HG03196 (cell line): ENCODE results near the gene PHACTR1.

Experiments
- ATAC-seq: cut with Tn5 transposase; IDR thresholded peaks from one replicate; pipeline ENCODE4 v1.9.1; 2021; ENCODE audit not compliant: unreplicated experiment

The PHACTR1 gene

DNA sequence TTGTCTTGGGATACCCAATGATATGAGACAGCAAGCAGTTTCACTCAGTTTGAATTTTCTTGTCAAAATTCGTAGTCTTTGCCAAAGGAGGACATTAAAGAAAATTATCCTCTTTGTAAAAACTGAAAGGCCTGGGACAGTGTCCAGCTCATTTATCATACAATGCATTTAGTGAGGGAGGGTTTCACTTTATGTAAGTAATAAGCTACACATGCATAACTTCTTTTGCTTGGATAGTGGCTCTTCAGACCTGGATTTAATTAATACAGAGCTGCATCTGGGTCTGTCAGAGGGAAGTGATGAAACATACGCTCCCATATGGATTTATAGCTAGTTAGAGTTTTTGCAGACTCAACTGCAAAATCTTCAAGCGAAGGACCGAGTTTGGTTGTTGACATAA lies 175.6 kb downstream of the PHACTR1 start:
- ATAC-seq: no peak

DNA sequence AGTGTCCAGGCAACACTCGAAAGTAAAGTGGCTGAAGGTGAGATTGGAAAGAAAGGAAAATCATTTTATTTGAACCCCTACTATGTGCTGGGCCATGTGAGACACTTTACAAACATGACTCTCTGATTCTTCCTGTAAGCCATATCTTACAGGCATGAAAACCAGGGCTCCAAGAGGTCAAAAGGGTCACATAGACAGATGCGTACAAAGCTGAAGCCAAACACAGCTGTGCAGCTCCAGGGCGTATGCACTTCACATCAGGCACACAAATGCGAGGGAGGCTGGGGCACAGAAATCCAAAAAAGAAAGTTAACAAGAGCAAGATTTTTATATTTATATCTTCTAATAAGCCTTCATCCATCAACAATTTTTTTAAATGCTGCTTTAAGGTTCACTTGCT lies 176.5 kb downstream of the PHACTR1 start:
- no peak for ATAC-seq

DNA sequence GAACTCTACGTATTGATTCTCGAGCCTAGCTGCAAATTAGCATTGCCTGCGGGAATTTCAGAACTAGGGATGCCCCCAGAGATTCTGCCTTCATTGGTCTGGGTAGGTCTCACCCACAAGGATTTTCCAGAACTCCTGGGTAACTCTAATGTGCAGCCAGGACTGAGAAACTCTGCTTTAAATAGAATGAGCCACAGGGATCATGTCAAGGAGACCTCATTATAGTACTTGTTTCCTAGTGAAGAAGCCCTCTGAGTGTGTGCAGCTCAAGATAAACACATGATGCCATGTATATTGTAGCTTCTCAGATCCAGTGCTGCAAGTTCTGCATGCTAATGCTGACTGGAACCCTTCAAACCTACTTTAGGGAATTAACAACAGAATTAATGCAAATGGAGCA lies 179.2 kb downstream of the PHACTR1 start:
- ATAC-seq: no peak

DNA sequence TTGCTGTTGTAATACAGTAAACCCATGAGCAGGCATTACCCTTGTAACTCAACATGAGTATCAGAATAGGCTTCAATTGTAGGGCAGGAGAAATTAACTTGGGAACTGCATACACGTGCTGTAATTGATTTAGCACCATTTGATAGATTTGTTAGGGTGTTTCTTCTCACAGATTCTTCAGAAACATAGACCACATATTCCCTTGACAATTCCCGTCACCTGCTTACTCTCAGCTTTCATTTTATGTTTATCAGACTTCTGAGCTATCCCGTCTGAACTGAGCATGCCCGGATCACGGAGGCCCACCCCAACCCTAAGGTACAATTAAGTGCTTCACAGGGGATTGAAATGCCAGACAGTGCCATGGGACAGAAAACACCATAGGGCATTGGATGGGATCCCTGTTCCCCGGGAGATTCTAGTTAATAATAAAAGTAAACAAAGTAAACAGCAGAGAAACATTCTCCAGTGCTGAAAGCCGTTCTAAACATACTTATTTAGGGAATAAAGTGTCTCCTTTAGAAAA lies 179.7 kb downstream of the PHACTR1 start:
- ATAC-seq: no peak

DNA sequence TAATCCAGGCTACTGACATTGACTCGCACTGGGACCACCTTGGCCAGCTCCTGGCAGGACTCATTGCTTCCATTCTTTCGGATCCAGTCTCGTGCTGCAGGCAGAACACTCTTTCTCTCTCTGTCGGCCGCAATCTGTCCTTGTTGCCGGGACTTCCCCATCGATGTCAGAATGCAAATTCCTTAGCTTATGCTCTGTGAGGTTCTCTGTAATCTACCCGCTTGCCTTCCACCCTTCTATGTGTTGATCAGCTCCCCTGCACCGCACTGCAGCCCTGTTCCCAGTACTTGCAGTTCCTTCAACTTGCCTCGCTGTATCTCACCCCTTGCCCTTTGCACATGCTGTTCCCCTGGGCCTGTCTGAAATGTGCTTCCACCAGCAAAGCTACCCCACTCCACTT lies 182.0 kb downstream of the PHACTR1 start:
- ATAC-seq: no peak

DNA sequence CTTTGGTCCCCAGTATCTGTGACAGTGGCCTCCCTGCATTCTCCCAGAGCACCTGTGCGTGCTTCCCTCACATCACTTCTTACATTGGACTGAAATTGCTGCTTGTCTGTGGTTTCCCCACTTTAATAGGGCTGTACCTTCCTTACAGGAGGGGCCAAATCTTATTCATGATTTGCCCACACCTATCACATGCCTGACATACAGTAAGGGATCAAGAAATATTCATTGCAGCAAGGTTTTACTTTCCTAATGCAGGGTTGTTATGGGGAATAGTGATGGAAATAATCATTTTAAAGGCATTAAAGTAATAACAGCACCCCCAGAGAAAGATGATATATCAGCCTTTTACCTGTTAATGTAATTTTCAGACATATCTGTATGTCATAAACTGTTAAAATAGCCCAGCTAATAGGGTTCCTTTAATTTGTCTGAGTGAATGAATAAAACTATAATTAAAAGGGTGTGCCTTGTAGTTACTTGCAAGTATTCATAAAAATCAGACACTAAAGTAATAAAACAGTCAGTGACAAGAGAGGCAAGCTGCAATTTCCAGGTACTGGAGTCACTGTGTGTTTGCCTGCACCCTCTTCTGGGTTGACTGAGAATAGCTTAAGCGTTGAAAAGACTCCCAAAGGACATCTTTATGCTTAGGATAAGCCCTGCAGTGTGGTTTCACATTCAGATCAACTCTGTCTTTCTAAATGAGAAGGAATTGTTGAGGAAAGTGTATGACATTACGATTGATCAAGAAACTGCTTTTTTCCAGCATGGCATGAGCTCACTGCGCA lies 182.7 kb downstream of the PHACTR1 start:
- no peak for ATAC-seq

DNA sequence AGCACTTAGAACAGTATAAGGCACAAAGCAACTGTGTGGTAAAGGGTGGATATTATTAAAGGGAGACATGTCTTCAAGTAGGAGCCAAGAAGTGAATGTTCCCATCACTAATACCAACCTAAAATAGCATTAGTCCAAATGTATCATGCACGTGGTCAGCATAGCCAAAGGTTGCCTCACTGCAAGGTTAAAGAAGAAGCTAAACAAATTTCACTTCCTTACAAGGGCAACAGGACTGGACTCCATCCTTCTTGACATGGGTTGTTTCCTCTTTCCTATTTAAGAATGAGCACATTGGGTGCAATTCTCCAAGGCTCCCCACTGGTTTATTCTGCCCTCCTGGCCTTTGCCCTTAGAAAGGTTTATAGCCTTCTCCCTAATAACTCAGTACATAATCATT lies 186.7 kb downstream of the PHACTR1 start:
- ATAC-seq: no peak

DNA sequence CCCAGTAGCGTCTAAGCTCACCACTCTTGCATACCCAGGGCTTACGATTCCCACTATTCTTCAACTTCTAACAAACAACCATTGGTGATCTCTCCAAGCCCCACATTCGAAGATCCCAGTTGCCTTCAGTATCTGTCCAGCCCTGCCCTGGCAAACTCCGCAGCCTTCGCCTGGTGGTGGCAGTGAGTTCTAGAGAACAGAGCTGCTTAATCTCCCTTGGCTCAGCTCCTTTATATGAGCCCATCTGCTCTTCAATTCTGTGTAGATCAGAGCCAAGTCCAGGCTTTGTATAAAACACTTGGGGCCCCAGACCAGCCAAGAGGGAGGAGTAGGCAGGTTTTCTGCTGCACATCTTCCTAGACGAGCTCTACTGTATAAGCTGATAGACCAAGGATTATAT lies 193.3 kb downstream of the PHACTR1 start:
- no peak for ATAC-seq

DNA sequence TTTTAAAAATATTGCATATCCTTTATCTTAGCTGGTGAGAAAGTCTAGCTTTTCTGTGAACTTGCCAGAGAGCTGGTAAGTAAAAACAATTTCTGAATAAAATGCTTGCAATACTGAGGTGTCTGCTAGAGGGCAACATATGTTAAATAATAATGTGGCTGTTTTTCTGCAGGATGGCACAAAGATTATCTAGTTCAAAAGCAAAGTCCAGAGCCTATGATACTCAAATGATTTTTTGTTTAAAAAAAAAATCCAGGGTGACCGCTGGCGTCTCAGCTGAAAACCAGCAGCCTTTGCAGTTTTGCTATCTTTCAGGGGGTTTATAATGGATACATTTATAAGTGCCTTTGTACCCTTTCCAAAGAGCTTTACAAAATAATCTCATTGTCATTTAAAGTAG lies 194.9 kb downstream of the PHACTR1 start:
- no peak for ATAC-seq

DNA sequence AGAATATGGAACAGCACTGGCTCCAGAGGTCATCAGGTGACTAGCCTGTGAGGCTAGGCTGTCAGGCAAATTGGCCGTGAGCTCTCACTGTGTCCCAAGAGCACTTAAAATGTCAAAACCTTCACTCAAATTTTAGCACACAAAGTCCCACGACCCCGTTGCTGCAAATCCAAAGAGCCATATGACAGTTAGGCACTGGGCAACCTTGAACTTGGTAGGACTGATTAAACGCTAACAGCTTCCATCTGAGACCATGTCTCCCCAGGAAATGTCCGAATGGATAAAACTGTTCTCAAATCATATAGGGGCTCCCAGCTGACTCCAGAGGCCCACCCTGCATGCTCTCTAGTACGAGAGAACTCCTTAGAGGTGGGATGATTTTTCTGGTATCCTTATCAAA lies 196.6 kb downstream of the PHACTR1 start:
- no peak for ATAC-seq

DNA sequence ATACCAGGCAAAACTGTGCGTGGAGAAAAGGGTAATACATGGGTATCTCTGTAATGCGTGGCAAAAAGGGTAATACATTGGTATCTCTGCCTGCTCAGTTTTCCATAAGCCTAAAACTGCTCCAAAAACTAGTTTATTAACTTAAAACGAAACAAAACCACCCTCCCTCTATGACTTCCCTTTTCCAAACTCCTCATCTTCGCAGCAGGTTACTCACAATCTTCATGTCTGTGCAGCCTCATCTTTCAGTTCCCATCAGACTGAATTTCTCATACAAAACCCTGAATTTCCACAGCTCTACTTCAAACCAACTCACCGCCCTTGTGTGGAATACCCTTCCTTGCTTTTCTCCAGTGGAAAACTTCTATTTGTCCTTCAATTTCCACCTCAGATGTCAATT lies 199.4 kb downstream of the PHACTR1 start:
- ATAC-seq: no peak

DNA sequence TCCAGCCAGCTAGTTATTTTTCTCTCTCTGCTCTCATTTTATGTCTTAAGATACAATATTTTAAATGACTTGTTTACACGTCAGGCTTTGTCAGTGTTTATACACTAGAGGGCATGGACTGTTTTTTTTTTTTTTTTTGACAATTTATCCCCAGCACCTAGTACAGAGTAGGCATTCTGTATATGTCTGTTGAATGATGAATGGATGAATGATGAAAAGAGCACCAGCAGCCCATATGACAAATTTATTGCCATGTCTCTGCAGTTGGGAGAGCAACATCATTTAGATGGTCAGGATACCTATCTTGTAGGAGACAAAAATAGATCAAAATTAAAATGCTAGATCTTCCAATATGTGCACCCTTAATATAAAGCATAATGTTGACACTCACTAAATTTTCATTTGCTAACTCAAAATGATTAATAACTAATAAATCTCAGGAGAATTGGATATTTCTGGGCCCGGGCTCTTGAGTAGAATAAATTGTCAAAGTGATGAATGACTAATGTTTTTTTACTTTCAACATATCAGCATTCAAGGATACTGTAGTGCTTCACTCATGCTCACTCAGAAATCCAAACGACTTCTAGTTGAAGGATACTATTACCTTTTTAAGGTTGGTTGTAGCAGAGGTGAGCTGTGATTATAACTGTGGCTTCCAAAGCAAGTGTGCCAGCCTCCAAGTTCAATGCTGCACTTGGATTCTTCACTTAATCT lies 200.0 kb downstream of the PHACTR1 start:
- ATAC-seq: no peak

DNA sequence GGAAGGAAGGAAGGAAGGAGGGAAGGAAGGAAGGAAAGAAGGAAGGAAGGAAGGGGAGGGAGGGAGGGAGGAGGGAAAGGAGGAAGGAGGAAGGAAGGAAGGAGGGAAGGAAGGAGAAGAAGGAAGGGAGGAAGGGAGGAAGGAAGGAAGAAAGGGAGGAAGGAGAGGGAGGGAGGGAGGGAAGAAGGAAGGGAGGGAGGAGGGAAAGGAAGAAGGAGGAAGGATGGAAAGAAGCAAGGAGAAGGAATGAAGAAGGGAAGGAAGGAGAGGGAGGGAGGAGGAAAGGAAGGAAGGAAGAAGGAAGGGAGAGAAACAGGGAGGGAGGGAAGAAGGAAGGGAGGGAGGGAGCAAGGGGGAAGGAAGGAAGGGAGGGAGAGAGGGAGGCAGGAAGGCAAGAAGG lies 204.9 kb downstream of the PHACTR1 start:
- no peak for ATAC-seq

DNA sequence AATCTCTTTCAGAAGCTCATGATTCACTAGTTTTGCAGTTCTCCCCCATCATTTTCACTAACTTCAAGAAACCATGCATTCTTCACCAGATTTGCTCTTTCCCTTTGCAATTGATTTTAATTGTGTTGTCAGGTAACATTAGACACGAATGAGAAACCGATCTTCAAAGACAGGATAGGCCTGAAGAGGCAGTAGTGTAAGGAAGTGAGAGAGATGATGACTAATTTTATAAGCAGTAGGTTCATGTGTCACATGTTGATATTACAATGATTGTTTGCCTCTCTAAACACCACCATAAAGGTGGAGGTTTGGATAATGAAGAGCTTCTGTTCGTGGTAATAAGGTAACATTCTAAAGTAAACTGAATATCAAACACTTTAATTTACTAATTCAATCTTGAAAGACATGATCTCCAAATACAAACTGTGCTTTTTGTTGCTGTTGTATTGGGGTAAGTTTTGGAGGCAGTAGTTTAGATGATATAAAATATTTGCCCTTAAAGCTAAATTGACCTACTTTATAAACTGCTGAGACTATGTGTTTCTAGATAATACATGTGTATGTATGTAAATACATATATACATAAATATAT lies 207.2 kb downstream of the PHACTR1 start:
- ATAC-seq: no peak

DNA sequence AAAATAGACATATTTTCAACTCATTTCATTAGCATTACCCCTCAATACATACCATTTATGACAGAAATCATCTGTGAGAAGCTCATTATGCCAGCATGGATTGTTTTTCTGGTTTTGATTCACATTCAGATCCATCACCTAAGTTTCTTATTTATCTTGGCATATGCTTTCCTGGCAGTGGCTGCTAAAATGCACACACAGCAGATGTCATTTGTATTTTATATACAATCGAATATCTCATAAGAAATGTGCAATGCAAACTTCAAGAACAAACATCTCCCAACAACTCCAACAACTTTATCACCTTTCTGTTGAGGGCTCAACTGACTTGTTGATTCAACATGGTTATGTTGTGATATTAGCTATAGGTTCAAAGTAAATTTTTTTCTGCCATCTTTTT lies 208.3 kb downstream of the PHACTR1 start:
- ATAC-seq: no peak

DNA sequence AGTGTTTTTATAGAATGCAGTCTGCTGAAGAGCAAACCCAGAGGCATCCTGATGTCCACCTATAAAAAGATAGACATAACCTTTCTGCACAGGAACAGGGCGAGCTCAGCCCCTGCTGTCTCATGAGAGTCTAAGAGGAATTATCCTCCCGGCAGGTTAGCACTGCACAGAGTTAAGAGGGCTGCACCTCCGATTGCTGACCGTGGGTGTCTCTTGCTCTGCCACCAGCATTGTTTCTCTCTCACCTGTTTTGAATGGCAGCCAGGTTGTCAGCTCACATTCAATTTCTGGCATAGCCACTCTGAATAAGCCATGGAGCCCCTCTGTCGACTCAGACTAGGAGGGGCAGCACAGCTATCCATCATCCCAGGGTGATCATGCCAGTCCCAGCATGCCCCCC lies 211.2 kb downstream of the PHACTR1 start:
- ATAC-seq: no peak

DNA sequence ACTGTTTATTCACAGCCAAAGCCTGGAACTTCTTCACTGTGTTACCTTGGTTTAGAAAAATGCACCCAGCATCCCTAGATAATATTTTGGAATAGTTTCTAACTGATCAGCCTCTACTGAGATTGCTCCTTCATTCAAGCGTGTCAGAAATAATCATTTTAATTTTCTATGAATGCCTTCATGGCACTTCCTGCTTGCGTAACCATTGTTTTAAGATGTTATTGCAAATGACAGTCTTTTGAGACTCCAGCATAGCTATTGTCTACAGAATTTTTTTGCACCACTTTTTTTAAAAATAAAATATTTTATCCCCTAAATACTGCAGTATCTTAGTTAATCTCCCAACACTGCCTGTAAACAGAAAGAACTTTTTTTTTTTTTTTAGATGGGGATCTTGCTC lies 213.1 kb downstream of the PHACTR1 start:
- no peak for ATAC-seq

DNA sequence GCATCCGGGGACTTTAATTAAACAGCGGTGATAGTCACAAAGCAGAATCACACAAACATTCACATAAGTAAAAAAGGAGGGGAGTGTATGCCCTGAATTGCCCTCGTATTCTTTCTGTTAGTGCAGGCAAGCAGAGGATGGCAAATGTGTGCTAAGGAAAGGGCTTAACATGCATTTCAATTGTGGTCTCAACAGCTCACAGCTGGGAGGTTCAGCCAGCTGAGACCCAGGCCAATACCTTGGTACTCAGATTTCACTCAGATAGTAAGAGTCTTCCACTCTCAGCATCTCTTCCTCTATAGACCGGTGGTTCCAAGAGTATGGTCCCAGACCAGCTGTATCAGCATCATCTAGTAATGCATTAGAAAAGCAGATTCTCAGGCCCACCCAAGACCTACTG lies 215.1 kb downstream of the PHACTR1 start:
- ATAC-seq: no peak

DNA sequence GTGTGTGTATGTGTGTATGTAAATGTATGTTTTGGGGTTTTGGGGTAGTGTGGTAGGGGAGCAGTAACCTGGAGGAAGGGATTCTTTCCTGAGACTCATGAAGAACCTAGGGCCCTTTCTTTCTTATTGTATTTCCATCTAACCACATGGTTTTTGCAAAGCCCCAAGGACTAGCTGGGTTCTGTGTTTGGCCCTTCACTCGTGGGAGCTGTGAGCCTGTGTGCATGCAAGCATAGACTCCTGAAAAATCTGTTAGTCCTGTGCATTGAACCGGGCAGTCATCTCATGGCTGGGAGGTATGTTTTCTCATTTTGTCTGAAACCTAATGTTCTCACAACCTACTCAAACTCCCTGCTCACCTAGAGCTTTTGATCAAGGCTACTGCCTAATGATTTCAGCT lies 219.1 kb downstream of the PHACTR1 start:
- no peak for ATAC-seq

DNA sequence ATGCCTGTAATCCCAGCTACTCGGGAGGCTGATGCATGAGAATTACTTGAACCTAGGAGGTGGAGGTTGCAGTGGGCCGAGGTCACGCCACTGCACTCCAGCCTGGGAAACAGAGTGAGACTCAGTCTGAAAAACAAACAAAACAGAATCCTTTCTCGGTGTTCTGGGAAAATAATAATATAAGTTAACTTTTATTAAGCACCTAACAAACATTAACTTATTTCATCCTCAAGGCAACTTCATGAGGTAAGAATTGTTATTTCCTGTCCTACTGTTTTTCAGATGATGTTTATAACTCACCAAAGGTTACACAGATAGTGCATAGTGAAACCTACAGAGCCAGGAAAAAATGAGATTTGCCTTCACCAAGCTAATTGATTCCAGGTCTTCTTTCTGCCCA lies 221.4 kb downstream of the PHACTR1 start:
- ATAC-seq: no peak

DNA sequence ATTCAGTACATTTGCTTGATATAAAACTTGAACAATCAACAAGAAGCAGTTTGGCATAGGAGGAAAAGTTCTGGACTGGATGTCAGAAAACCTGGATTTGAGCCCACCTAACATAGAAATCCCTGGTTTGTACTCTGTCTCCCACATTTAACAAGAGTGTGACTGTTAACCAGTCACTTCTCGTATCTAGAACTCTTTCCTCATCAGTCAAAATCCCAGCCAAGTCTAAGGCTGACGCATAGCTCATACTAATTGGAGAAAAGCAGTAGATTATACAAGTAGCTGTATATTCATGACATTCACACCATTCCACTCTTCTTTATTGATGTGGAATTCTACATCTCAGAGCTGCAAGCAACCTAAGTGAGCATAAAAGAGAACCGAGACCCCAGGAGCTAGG lies 222.7 kb downstream of the PHACTR1 start:
- ATAC-seq: no peak

DNA sequence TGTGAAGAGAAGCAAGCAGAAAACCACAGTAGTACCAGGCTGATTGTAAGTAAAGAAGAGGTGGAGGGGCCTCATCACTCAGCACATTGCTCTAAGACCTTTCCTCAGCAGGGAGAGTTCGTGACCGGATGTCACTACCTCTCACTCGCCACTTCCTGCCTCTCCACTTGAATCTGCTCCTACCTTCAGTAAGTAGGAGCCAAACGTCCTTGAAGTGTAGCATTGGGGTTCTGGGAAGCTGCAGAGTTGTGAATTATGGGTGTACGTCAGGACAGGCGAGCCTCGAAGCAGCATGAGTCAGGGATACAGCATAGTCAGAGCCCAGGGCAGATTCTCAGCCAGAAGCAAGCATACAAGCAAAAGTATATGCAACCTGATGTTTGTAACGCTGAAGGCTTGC lies 224.9 kb downstream of the PHACTR1 start:
- no peak for ATAC-seq
